Smooth muscle cell of the umbilical artery (primary cell): ENCODE results near the gene MYOM1. TPM values are rescaled to one million over a fixed set of nuclear protein-coding genes. Genes with fewer than 3 reads are reported as not detected.

Experiments
- total RNA-seq: library from RNA; depleted of rRNA; stranded (reverse); fragments of >200 nt; gene quantifications from 2 replicates; pipeline ENCODE4 v1.2.3, GENCODE V29; 2014

MYOM1 gene
- 2.4 and 3.0 TPM in 2 replicates for total RNA-seq

GRCh38 chr18:3219631-3220335 is at the start of gene MYOM1:
TSS of gene MYOM1 (minus strand) at chr18:3219968. CDS start at chr18:3215223, 4,745 bp downstream.

GRCh38 chr18:3261373-3262233 is 41.8 kb upstream of the MYOM1 start, which contains the start of gene MYL12B:
TSS of gene MYL12B (plus strand) at chr18:3262133. CDS start at chr18:3272899, 10,766 bp downstream.

GRCh38 chr18:3247240-3248061 is 27.7 kb upstream of the MYOM1 start, which contains the start of gene MYL12A:
TSS of gene MYL12A (plus strand) at chr18:3247801. CDS start at chr18:3253248, 5,447 bp downstream.

Other genes starting within 250 kb of the MYOM1 start
- 33.6 and 44.5 TPM in 2 replicates for gene LPIN2, start 206.8 kb downstream of the MYOM1 start, total RNA-seq
- gene MYL12A, start 27.8 kb upstream of the MYOM1 start, total RNA-seq, result 830 and 922 TPM in 2 replicates
- 372 and 376 TPM in 2 replicates for gene MYL12B, start 42.2 kb upstream of the MYOM1 start, total RNA-seq
- gene TGIF1, start 230.2 kb upstream of the MYOM1 start, total RNA-seq, result 129 and 143 TPM in 2 replicates